ENCODE measurements around the gene CFAP92. TPM values are rescaled to one million over a fixed set of nuclear protein-coding genes. Genes with fewer than 3 reads are reported as not detected.

Gene CFAP92
- total and polyA plus RNA-seq, 2 donors (not counting 3 experiments of a cell fraction or from before 2014, with no cell fraction given): 0.04 to 0.62 TPM

GRCh38 chr3:128872744-128873143, 121.1 kb downstream of the CFAP92 start:
- FAIRE-seq (no peak), DNase-seq (ENCODE audit: low read depth, low spot score) (no peak)
- no peaks in the 10 kb centered on the region for H3K4me1 ChIP-seq (ENCODE audit: control insufficient read depth, extremely low read depth, insufficient read depth, low read length)
- no peak overlapping the region for H3K9ac ChIP-seq (replicated peaks; ENCODE audit: extremely low read depth, insufficient read depth, low read length)
- dilution Hi-C loops (cut with MboI; ENCODE audit: extremely low pct_ligation_motif_present, low sequenced_read_pairs) (no loop called here), intact Hi-C loops (cut with micrococcal nuclease) (no loop called here)
- H3K27me3 ChIP-seq (ENCODE audit: control insufficient read depth in 2 of 2, insufficient read depth in 2 of 2, low read length in 2 of 2): peaks cover 6 to 7% of the 10 kb centered on the region in 2 experiments
- no peak for TF ChIP-seq MAX (IDR thresholded peaks at IDR 0.05; ENCODE audit: insufficient read depth, insufficient read length)
- no peak for TF ChIP-seq GATA2 (IDR thresholded peaks at IDR 0.05; ENCODE audit: insufficient read depth, insufficient read length, low read depth, low read length)
- no peaks in the 10 kb centered on the region for H3K9me3 ChIP-seq (replicated peaks; ENCODE audit: control insufficient read depth, insufficient read depth, low read length)
- H3K4me2 ChIP-seq (ENCODE audit: insufficient read depth, low read length): no peak overlapping the region
- no peaks in the 10 kb centered on the region for H3K79me2 ChIP-seq (ENCODE audit: control insufficient read depth, insufficient read depth, low read length)
- no peak overlapping the region for H2AFZ ChIP-seq (ENCODE audit: low read depth, low read length)
- no peak overlapping the region for H3K4me3 ChIP-seq (replicated peaks in 1 of 3; ENCODE audit: insufficient read depth in 1 of 3, low read depth in 1 of 3, low read length in 3 of 3)
- CTCF ChIA-PET: no interaction called here
- H3K27ac ChIP-seq (ENCODE audit: insufficient read depth, low read depth, low read length): no peak overlapping the region
- H3K9me1 ChIP-seq (replicated peaks; ENCODE audit: control insufficient read depth, extremely low read depth, insufficient read depth, low read length): no peaks in the 10 kb centered on the region
- no TSS peak for BruUV-seq (replicated peaks)
- no peaks in the 10 kb centered on the region for H3K36me3 ChIP-seq (ENCODE audit: control insufficient read depth in 2 of 2, extremely low read depth in 1 of 2, insufficient read depth in 2 of 2, low read length in 2 of 2)
- H4K20me1 ChIP-seq (replicated peaks; ENCODE audit: control insufficient read depth, extremely low read depth, insufficient read depth, low read length): no peaks in the 10 kb centered on the region
- POLR2A ChIA-PET: interaction anchor here (0.5 kb wide), 1 partner anchor 18 kb away, joined by 5 read pairs; no protein-coding TSS in a partner anchor

DNA sequence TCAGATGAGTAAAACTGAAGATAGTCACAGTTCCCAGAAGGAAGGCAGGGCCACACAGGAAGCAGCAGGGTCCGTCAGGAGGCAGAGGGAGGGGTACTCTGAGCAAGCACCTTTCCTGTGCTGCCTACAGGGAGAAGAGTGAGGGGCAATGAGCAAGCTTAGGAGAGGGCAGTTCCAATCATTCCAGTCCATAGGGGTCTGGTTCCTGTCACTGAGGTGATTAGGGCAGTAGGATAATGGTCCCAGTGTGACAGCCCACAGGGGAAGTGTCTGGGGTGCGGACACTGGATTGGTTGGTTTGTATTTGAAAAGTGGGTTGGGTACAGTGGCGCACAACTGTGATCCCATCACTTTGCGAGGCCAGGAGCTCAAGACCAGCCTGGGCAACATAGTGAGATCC, 121.6 kb downstream of the CFAP92 start:
- H3K9me1 ChIP-seq (replicated peaks; ENCODE audit: control insufficient read depth, extremely low read depth, insufficient read depth, low read length): no peaks in the 10 kb centered on the region
- H3K27me3 ChIP-seq (ENCODE audit: control insufficient read depth in 2 of 2, insufficient read depth in 2 of 2, low read length in 2 of 2): peaks cover 6 to 7% of the 10 kb centered on the region in 2 experiments
- no peak overlapping the region for H2AFZ ChIP-seq (ENCODE audit: low read depth, low read length)
- no peaks in the 10 kb centered on the region for H4K20me1 ChIP-seq (replicated peaks; ENCODE audit: control insufficient read depth, extremely low read depth, insufficient read depth, low read length)
- no peaks in the 10 kb centered on the region for H3K9me3 ChIP-seq (replicated peaks; ENCODE audit: control insufficient read depth, insufficient read depth, low read length)
- H3K79me2 ChIP-seq (ENCODE audit: control insufficient read depth, insufficient read depth, low read length): no peaks in the 10 kb centered on the region
- no peak overlapping the region for H3K27ac ChIP-seq (ENCODE audit: insufficient read depth, low read depth, low read length)
- no peaks in the 10 kb centered on the region for H3K4me1 ChIP-seq (ENCODE audit: control insufficient read depth, extremely low read depth, insufficient read depth, low read length)
- intact Hi-C loops (cut with micrococcal nuclease): no loop called here
- H3K4me3 ChIP-seq (replicated peaks in 1 of 3; ENCODE audit: insufficient read depth in 1 of 3, low read depth in 1 of 3, low read length in 3 of 3): no peak overlapping the region
- no peak overlapping the region for H3K4me2 ChIP-seq (ENCODE audit: insufficient read depth, low read length)
- DNase-seq (ENCODE audit: low read depth, low spot score): no peak
- no peak overlapping the region for H3K9ac ChIP-seq (replicated peaks; ENCODE audit: extremely low read depth, insufficient read depth, low read length)
- POLR2A ChIA-PET: no interaction called here
- TF ChIP-seq EZH2 (IDR thresholded peaks at IDR 0.05; ENCODE audit: borderline replicate concordance, low read depth, low read length, severe bottlenecking) (no peak), POLR2A (IDR thresholded peaks at IDR 0.05; ENCODE audit: low read depth, low read length) (no peak), JUN (IDR thresholded peaks at IDR 0.05; ENCODE audit: borderline replicate concordance, insufficient read depth, insufficient read length, low read depth) (no peak), MAX (IDR thresholded peaks at IDR 0.05; ENCODE audit: insufficient read depth, insufficient read length) (no peak)
- BruUV-seq (replicated peaks): no TSS peak
- dilution Hi-C loops (cut with MboI; ENCODE audit: extremely low pct_ligation_motif_present, low sequenced_read_pairs): no loop called here
- H3K36me3 ChIP-seq (ENCODE audit: control insufficient read depth in 2 of 2, extremely low read depth in 1 of 2, insufficient read depth in 2 of 2, low read length in 2 of 2): no peaks in the 10 kb centered on the region
- CTCF ChIA-PET: no interaction called here
- no peak for FAIRE-seq
